ENCODE results near the gene KIDINS220. TPM values are rescaled to one million over a fixed set of nuclear protein-coding genes. Genes with fewer than 3 reads are reported as not detected.

KIDINS220 gene
- 17.5 TPM for polyA plus RNA-seq (2012; ENCODE audit: insufficient read depth, insufficient read length)

DNA sequence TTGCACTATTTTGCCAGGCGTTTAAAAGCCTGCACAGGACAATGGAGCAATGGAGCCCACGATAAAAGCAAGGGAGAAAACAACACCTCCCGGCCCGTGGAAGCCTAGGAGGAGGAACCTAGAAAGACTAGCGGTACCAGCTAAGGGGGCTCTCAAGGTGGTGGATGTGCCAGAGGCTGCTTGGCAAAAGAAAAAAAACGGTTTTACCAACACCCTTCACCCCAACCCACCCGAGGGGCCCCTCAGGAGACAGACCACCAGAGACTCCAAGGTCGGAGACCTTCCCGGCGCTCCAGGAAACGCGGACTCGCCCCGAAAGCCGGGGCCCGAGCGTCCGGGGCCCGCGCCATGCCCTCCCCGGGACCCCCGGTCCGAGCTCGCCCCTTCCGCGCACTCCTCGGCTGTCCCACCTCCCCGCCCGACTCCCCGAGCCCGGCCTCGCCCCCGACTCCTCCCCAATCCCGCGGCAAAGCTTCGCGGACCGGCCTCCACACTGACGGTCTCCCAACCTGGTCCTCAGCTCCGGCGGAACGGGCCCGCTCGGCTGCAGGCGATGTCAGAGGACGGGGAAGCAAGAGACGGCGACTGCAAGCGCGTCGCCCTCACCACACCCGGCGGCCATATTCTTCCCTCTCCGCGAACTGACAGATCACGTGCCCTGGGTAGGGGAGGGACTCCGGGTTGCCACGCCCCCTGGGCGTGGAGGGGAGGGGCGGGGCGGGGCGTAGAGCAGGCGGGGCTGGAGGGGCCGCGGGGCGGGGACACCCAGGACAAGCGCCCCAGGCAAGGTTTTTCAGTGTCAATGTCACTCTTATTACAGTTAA is at the start of gene KIDINS220:
KIDINS220 (minus strand) TSS at position 643 of the 824 bp plus-strand sequence. CDS start 10,520 bp downstream, outside the sequence.
- peak within 1 kb of the TSS; percentile 88 for H3K4me3 ChIP-seq (ENCODE audit: low read length)
- peak; percentile 74 for DNase-seq (ENCODE audit: low read depth, low spot score)

DNA sequence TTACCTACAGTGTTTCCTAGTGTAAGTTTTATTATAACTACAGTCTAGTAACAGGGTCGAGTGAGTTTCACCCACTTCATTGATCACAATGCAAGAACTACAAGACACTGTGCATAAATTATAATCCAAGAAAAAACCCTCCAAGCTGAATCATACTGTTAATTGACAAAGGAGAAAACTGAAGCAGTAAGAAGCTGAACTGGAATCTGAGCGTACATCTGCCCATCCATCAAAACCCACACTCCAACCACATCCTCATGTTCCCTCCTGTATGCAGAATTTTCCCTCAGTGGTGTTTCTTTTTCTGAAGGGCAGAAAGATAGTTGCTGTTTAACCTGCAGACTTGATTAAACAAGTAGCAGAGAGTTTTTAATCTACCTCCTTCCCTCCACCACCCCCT is 49.5 kb upstream of the KIDINS220 start:
- no peak overlapping the region for H3K4me3 ChIP-seq (ENCODE audit: low read length)
- DNase-seq (ENCODE audit: low read depth, low spot score): peak; percentile 60

DNA sequence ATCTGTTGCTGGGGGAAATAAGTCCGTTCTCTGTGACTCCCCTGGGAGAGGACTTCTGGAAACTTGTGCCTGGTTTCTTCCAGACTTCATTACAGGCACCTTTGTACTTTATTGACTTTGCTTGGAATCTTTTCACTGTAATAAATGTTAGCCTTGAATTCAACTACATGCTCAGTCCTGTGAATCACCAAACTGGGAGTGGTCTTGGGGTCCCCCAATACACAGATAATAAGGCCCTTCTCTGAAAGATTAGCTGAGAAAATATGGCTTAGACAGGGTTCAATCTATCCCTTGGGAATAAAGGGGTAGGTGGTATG is 48.7 kb upstream of the KIDINS220 start:
- DNase-seq (ENCODE audit: low read depth, low spot score): no peak
- H3K4me3 ChIP-seq (ENCODE audit: low read length): no peak overlapping the region

DNA sequence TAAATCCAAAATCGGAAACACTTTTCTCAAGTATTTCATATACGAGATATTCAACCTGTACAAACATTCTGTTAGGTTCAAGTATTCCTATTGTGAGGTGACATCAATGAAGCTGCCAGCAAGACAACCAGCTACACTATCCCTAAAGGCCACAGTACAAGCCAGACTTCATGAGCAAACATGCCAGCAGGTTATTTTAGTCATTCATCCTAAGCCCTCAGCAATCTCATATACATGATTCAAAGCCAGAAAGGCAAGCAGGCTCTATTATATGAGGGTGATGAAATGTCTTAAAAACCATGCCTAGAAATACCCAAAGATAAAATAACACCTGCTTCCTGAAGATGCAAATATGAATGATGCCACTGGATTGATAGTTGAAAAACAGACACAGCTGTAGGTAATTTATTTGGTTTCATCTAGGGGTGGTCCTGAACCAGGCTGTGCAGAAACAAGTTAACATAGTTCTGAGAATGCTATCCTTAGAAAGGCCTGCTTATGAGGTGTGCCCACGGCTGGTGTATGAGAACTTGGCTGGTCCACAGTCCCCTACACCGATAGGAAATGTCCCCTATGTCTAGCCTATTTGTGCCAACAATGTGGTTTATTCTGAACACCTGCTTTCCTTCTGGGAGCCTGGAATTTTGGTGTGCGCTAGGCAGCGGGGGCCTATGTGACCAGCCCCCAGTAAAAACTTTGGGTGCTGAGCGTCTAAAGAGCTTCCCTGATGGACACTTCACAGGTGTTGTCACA is 48.2 kb upstream of the KIDINS220 start:
- peak; percentile 25 for DNase-seq (ENCODE audit: low read depth, low spot score)
- H3K4me3 ChIP-seq (ENCODE audit: low read length): no peak overlapping the region

DNA sequence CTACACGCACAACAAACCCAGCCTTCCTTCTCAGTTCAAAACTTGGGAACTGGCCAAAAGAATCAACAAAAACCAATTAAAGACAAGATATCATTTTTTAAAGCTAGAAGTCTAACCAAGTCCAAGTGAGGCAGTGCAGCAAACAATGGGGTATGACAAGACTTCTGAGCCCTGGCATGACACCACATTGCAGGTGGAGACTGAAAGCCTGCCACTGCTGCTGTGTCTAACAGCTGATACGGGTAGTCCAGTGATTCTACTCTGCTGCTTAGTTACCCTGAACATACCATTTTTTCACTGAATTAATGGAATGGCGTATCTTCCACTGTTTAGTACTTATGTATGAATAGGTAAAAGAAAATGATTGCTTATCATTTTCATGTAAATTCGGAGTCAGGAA is 47.4 kb upstream of the KIDINS220 start:
- H3K4me3 ChIP-seq (ENCODE audit: low read length): no peak overlapping the region
- DNase-seq (ENCODE audit: low read depth, low spot score): no peak

DNA sequence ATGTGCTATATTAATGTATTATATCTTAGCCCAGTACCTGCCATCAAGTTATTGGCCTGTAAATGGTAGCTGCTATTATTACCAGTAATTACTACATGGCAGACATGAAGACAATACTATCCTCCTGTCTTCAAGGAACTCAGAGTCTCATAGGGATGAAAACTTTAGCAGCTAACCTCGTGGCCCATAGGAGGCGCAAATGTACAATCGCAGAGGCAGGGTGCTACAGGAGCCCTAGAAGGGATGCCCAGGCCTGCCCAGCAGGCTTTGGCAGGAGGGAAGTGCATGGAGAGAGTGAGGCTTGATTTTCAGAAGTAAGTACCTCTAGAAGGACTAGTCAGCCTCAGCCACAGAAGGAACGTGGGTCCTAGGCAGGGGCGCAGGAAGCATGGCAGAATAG is 44.7 kb upstream of the KIDINS220 start:
- DNase-seq (ENCODE audit: low read depth, low spot score): no peak

DNA sequence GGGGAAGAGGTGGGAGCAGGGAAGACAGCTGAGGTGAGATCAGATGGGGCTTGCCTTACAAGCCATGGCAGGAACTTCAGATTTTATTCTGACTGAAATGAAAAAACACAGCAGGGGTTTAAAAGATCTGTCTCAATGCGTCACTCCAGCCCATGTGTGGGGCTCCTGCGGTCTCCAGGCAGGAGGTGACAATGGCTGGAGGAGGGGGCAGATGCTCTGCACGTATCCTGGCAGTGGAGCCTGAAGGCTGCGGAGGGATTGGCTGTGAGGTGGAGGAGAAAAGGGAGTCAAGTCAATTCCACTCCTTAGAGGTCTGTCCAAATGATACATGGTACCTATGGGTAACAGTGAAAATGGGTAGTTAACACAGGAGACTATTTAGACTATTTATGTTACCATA is 40.5 kb upstream of the KIDINS220 start:
- H3K4me3 ChIP-seq (ENCODE audit: low read length): no peak overlapping the region
- DNase-seq (ENCODE audit: low read depth, low spot score): no peak

More for the DNA sequence above, 44.7 kb upstream of the KIDINS220 start:
- H3K4me3 ChIP-seq (ENCODE audit: low read length): no peak overlapping the region

DNA sequence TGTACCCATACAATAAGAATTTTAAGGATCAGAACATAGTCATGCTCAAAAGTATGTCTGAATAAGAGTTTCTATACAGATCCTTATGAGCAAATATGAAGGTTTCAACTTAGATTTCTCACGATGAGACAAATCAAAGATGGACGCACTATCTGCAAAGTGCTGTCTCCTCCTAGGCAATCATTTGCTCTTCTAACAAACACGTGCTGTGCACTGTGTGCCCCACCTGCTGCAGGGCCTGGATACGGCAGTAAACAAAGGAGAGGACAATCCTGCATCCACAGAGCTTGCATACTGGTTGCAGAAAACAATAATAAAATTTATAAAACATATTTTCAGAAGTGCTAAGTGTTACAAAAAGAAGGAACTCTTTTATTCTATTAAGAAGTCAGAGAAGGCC is 39.9 kb upstream of the KIDINS220 start:
- H3K4me3 ChIP-seq (ENCODE audit: low read length): no peak overlapping the region
- no peak for DNase-seq (ENCODE audit: low read depth, low spot score)

DNA sequence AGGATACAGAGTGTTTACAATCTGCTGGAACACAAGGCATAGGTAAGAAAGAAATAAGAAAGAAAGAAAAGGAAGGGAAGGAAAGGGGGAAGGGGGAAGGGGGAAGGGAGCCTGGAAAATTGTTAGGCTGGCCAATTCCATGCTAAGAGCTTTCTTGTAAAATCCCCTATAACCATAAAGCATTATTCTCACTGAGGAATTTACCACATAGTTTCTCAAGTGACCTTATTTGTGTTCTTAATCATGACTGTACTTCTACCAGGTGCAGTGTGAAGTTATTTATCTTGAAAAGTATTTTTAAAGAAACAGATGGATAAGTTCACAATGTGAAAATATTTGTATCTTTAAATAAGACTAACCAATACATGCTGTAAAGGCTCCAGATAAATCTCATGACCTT is 39.2 kb upstream of the KIDINS220 start:
- no peak for DNase-seq (ENCODE audit: low read depth, low spot score)
- no peak overlapping the region for H3K4me3 ChIP-seq (ENCODE audit: low read length)

DNA sequence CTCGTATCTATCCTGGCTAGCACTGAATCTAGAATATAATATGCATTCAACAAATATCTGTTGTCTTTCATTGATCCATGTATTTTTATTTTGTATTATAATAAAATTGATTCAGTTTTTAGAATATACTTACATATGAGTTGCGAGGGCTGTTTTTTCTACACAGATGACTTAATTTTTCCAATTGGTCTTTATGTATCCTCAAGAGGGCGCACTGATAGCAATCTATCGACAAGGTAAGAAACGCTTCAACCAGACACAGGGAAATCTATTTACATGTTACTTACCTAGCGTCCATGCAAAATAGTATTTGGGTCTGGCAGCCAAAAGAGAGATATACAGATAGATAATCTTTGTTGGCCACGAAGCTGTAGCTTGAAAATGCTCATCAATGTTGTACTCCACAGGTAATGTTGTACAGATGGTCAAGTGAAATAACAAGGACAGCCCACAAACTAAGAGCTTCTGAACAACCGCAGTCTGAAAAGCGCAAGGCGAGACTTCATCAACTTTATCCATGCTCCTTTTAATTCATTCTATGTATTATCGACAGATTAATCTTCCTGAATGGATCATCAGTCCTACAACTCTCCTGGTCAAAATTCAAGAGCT is 35.5 kb upstream of the KIDINS220 start:
- DNase-seq (ENCODE audit: low read depth, low spot score): peak; percentile 54
- no peak overlapping the region for H3K4me3 ChIP-seq (ENCODE audit: low read length)

DNA sequence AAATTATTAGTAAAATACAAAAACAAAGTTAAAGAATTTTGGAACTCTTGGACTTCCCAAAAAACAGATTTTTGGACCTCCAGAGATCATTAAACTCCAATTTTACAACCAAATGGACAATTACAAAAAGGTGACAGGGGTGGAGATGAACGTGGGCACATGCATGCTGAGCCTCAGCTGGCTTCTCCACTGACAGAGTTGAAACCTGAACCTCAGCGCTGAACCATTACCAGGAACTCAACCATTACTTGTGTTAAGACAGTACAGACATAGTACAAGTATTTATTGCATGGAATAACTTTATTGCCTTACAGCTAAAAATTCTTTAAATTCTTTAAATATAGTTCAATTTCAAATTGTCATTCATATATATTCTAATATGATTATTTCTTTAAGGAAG is 33.0 kb upstream of the KIDINS220 start:
- no peak for DNase-seq (ENCODE audit: low read depth, low spot score)
- no peak overlapping the region for H3K4me3 ChIP-seq (ENCODE audit: low read length)

DNA sequence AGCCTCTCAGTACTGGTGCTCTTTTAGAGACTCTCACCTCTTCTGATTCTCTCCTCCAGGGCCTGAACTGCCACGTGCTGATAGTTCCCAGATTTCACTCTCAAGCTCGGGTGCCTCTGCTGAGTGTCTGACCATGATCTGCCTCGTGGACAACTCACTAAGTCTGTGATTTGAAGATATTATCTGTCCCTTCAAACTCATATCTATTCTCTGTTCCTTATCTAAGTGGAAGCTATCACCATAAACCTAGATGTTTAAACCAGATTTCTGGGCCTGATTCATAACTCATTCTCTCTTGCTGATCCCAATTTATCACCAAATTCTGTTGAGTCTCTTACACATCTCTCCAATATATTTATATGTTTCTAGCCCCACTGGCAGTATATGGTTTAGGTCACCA is 29.9 kb upstream of the KIDINS220 start:
- no peak overlapping the region for H3K4me3 ChIP-seq (ENCODE audit: low read length)
- no peak for DNase-seq (ENCODE audit: low read depth, low spot score)

DNA sequence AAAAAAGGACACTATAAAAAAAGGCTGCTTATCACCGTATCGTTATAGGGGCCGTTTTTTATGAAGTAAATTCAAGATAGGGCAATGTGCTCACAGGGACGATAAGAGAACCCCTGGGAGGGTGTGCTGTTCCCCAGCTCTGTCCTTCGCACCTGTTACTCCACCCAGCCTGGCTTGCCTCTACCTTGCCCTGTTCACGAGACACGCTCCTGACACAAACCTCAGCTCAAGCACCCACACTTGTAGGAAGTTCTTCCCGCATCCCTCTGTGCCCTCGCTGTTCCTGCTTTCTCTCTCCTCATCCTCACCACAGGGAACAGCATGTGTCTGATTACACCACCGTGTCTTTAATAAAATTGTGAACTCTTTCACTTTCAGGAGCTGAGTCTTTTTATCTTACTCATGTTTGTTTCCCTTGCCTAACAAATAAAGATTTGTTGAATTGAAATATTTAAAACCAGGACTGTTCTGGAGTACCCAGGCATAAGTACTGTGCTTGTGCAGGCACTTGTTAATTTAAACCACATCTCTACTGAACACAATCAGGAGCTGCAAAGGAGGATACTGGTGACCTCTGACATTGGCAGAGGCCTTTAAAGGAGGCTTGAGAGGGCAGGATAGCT is 26.0 kb upstream of the KIDINS220 start:
- no peak overlapping the region for H3K4me3 ChIP-seq (ENCODE audit: low read length)
- no peak for DNase-seq (ENCODE audit: low read depth, low spot score)

DNA sequence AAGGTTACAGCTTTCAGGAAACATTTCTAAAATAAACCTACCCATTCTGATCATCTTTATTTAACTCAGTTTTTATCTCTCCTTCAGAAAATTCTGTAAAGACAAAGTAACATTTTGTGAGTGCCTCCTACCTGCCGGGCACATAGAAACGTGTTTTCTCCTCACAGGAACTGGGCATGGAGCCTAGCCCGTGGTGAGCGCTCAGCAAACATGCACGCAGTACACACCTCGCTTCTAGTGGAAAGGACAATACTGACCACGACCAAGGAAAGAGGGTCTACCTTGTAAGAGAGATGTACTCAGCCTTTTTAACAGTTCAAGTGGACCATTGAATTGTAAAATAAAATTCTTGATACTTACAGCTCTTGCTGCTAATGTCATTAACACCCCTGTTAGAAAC is 24.8 kb upstream of the KIDINS220 start:
- no peak for DNase-seq (ENCODE audit: low read depth, low spot score)
- H3K4me3 ChIP-seq (ENCODE audit: low read length): no peak overlapping the region

DNA sequence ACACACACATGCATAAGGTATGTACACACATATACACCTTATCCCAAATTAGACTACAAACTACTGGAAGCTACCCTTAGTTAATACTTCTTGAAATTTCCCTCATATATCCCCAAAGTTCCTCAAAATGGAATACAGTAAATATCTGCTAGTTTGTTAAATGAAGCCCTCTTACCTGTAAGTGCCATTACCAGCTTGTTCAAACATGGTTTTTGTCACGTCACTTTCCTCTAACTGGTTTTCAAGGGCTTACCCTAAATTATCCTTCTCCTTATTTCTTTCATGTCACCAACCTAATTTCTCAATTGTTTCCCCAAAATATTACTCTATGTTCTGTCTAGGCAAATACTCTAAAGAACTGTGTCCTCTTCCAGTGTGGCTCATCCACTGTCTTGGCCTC is 24.4 kb upstream of the KIDINS220 start:
- no peak overlapping the region for H3K4me3 ChIP-seq (ENCODE audit: low read length)
- DNase-seq (ENCODE audit: low read depth, low spot score): no peak

DNA sequence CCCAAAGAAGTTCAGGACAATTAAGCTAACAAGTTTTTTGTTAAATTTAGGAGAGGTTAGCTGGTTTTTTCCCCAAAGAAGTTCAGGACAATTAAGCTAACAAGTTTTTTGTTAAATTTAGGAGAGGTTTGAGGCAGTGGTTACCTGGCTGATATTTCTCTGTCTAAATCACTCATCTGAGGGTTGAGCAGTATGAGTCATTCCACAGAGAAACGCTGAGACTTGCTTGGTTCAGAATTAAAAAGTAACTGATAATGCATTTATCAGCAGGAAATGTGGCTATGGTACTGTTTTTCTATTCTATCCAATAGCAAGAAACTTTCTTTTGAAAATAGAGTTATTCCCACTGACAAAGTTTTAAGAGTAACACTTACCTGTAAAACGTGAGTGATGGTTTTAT is 22.8 kb upstream of the KIDINS220 start:
- no peak for DNase-seq (ENCODE audit: low read depth, low spot score)
- no peak overlapping the region for H3K4me3 ChIP-seq (ENCODE audit: low read length)

DNA sequence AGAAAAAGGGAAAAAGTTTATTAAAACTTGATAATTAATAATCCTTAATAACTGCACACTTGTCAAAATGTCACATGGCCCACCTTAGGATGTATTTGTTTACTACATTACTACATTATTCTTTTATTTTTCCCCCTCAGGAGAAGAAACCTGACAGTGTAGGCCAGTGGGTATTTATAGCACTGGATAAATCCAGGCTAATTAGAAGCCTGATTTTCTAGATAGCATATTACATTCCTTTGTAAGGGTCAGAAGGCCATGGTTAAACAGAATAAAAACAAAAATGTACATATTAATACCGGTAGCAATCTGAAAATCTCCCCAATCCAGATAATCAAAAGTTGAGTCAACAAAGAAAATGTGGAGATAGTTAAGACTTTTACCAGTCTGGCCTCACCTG is 21.5 kb upstream of the KIDINS220 start:
- no peak for DNase-seq (ENCODE audit: low read depth, low spot score)
- no peak overlapping the region for H3K4me3 ChIP-seq (ENCODE audit: low read length)

DNA sequence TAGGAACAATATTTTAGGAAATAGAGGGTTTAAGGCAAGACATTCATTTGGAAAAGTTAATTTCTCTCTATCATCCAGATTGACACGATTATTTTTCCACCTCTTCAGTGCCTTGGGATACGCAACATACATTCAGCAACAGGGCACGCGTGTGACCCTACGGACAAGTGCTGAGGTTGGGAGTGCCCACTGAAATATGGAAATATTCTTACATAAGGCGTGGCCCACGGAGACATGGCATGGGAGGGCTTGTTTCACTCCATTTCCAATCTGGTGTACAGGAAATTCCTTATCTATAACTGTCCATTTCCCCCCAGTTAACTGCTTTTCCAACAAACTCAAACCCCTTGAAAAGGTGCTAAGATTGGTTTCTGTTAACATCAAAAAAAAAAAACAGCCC is 20.9 kb upstream of the KIDINS220 start:
- H3K4me3 ChIP-seq (ENCODE audit: low read length): no peak overlapping the region
- no peak for DNase-seq (ENCODE audit: low read depth, low spot score)

DNA sequence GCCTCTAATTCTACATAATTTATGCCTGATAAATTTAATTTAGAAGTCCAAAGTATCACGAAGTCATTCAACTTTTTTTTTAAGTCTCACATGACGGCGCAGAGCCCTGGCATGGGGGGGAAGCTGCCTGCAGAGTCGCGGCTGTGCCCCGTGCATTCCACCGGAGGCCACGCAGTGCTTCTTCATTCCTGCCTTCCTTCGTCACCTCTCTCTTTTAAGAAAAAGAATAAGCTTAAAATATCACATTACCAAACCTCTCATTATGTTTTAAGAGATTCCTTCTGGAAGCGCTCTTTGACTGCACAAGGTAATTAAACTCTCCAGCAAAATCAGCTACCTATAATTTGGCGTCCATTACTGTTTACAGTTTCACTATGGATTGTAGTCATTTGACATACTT is 20.3 kb upstream of the KIDINS220 start:
- no peak overlapping the region for H3K4me3 ChIP-seq (ENCODE audit: low read length)
- DNase-seq (ENCODE audit: low read depth, low spot score): no peak

DNA sequence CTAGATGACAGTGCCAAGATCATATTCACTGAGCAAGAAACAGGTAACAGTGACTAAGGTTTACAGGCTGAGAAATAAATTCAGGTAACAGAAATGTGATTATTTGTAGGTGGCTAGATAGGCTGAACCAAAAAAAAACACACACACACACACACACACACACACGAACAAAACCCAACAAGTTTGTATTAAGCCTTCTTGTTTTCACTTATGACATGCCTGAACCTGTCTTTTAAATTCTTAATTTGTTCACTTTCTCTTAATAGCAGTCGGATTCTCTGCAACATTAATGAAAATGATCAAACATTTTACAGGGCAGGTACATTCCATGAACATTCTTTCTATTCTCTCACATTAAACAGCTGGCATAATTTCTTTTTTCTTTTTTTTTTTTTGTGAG is 18.8 kb upstream of the KIDINS220 start:
- no peak overlapping the region for H3K4me3 ChIP-seq (ENCODE audit: low read length)
- DNase-seq (ENCODE audit: low read depth, low spot score): no peak
